Measurements from ENCODE around the gene ZNF831. TPM values are rescaled to one million over a fixed set of nuclear protein-coding genes. Genes with fewer than 3 reads are reported as not detected.

The ZNF831 gene
- total RNA-seq, 1 experiment from 2014 or later = 0.15 TPM

- Histone ChIP-seq H3K9me3 (ENCODE audit: control insufficient read depth in 1 of 2, insufficient read depth in 1 of 2, low read depth in 1 of 2, low read length in 2 of 2) (no peaks in the 10 kb centered on the region), H2AFZ (ENCODE audit: low read depth, low read length, poor library complexity, severe bottlenecking) (no peak overlapping the region), H3K9me2 (ENCODE audit: insufficient read depth) (no peaks in the 10 kb centered on the region), H3K9ac (ENCODE audit: low read length) (no peak overlapping the region), H3K4me2 (ENCODE audit: low read length) (no peak overlapping the region), H3K27me3 (ENCODE audit: insufficient read depth, low read length) (peaks cover 59% of the 10 kb centered on the region), H3K79me2 (ENCODE audit: insufficient read depth, low read length) (no peaks in the 10 kb centered on the region), H4K20me1 (ENCODE audit: insufficient read depth) (peaks cover 3% of the 10 kb centered on the region; the same call in 1 of the 2 replicates), H3K27ac (ENCODE audit: low read depth, low read length) (no peak overlapping the region), H3K4me3 (replicated peaks in 1 of 2; ENCODE audit: low read depth in 1 of 2, low read length in 2 of 2) (no peak overlapping the region), H3K4me1 (ENCODE audit: control insufficient read depth in 1 of 2, insufficient read depth in 2 of 2, low read length in 2 of 2) (no peaks in the 10 kb centered on the region), H3K36me3 (ENCODE audit: control insufficient read depth in 1 of 2, insufficient read depth in 2 of 2, low read length in 2 of 2) (no peaks in the 10 kb centered on the region)
- intact Hi-C loops (cut with micrococcal nuclease) = no loop called here
- DNase-seq (ENCODE audit: low read depth, low spot score) = no peak
- ChIA-PET POLR2A (no interaction called here), RAD21 (ENCODE audit: low non-redundant PET in 1 of 2, low total read pairs in 2 of 2, uncharacterized antibody in 2 of 2, unreplicated experiment in 2 of 2) (no interaction called here), CTCF (no interaction called here)
- TF ChIP-seq MAX (IDR thresholded peaks at IDR 0.05) (no peak), TCF7L2 (IDR thresholded peaks at IDR 0.05; ENCODE audit: borderline replicate concordance, extremely low read depth, insufficient read depth, insufficient read length) (no peak), JUND (IDR thresholded peaks at IDR 0.05) (no peak), ZNF274 (IDR thresholded peaks at IDR 0.05; ENCODE audit: low read depth, low read length) (no peak), SP1 (IDR thresholded peaks at IDR 0.05; ENCODE audit: low read depth) (no peak), CTCF (IDR thresholded peaks at IDR 0.05 in 2 of 3, conservative IDR thresholded peaks at IDR 0.05 in 1 of 3; ENCODE audit: borderline replicate concordance in 1 of 3, insufficient read depth in 1 of 3, low read depth in 2 of 3, low read length in 2 of 3) (no peak), ZFX (IDR thresholded peaks at IDR 0.05) (no peak), ATF3 (IDR thresholded peaks at IDR 0.05) (no peak), POLR2AphosphoS5 (IDR thresholded peaks at IDR 0.05; ENCODE audit: low read depth, low read length) (no peak), EZH2 (IDR thresholded peaks at IDR 0.05) (no peak), RAD21 (IDR thresholded peaks at IDR 0.05; ENCODE audit: low read depth) (no peak), YY1 (IDR thresholded peaks at IDR 0.05; ENCODE audit: extremely low read depth, insufficient replicate concordance, low read depth, low read length) (no peak)
- TF ChIP-seq, protein P1, sequence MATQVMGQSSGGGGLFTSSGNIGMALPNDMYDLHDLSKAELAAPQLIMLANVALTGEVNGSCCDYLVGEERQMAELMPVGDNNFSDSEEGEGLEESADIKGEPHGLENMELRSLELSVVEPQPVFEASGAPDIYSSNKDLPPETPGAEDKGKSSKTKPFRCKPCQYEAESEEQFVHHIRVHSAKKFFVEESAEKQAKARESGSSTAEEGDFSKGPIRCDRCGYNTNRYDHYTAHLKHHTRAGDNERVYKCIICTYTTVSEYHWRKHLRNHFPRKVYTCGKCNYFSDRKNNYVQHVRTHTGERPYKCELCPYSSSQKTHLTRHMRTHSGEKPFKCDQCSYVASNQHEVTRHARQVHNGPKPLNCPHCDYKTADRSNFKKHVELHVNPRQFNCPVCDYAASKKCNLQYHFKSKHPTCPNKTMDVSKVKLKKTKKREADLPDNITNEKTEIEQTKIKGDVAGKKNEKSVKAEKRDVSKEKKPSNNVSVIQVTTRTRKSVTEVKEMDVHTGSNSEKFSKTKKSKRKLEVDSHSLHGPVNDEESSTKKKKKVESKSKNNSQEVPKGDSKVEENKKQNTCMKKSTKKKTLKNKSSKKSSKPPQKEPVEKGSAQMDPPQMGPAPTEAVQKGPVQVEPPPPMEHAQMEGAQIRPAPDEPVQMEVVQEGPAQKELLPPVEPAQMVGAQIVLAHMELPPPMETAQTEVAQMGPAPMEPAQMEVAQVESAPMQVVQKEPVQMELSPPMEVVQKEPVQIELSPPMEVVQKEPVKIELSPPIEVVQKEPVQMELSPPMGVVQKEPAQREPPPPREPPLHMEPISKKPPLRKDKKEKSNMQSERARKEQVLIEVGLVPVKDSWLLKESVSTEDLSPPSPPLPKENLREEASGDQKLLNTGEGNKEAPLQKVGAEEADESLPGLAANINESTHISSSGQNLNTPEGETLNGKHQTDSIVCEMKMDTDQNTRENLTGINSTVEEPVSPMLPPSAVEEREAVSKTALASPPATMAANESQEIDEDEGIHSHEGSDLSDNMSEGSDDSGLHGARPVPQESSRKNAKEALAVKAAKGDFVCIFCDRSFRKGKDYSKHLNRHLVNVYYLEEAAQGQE (IDR thresholded peaks at IDR 0.05; ENCODE audit: low read depth) = no peak
- no peak for ATAC-seq
- BruUV-seq (replicated peaks) = no TSS peak
Measured at GRCh38 chr20:59170406-59171349, 7.1 kb downstream of the ZNF831 start.
